K562 (cell line): ENCODE results near the gene PPP1R2B. TPM values are rescaled to one million over a fixed set of nuclear protein-coding genes. Genes with fewer than 3 reads are reported as not detected.

Source experiments
- ATAC-seq: fragments of 200-7000 bp; cut with Tn5 transposase; 3 replicates; pipeline ENCODE4 v1.9.1; 2020; ENCODE audit warnings: moderate library complexity
- BruUV-seq: library from RNA; stranded (reverse); fragments of 400-500 nt; replicated peaks from 2 replicates; lab custom pipeline; 2021; lab: Mats Ljungman, UMichigan
- CTCF ChIA-PET: fragments of 300-600 bp; formaldehyde crosslinking; extraction: SDS; loops from one replicate; lab custom pipeline; 2021; ENCODE audit warnings: low intra/inter-chr PET ratio; lab: Yijun Ruan, JAX
- POLR2A ChIA-PET: fragments of 300-600, 350-650 bp; sonication (Branson Sonifier 250); formaldehyde crosslinking; extraction: SDS; loops from one replicate; lab custom pipeline; 2021; ENCODE audit warnings: antibody characterized with exemption, inconsistent platforms; lab: Yijun Ruan, JAX
- DNase-seq, 4 experiments: peaks; one replicate each; pipeline versions ENCODE4 v3.0.0 to v3.0.0-alpha.2; 2011 to 2018; ENCODE audit warnings: low spot score in 3 of 4, mixed read lengths in 3 of 4; ENCODE audit errors: extremely low read depth in 1 of 4
- FAIRE-seq: peaks from 2 replicates; lab custom pipeline; 2011; peaks lifted over from hg19 to GRCh38; lab: Jason Lieb, UNC
- H2AFZ ChIP-seq: 2 replicates; pipeline ENCODE4 v1.6.0; 2011; ENCODE audit warnings: low read depth, low read length, control low read depth, inconsistent platforms
- H3K27ac ChIP-seq: fragments of 200-600 bp; 3 replicates; pipeline ENCODE4 v1.8.0; 2011; ENCODE audit warnings: low read depth, mild to moderate bottlenecking, control low read depth, inconsistent platforms, low read length, moderate library complexity, mixed read lengths; ENCODE audit errors: extremely low read depth
- H3K27me3 ChIP-seq, 2 experiments: fragments of 300-600 bp in 1 of 2; 2 replicates in 1 of 2; 3 replicates in 1 of 2; pipeline versions ENCODE4 v1.6.0 to v1.8.0; 2011; ENCODE audit warnings: inconsistent platforms in 2 of 2, low read length in 2 of 2, mild to moderate bottlenecking in 1 of 2, mixed read lengths in 1 of 2, moderate library complexity in 1 of 2; ENCODE audit not compliant: control insufficient read depth in 2 of 2, insufficient read depth in 2 of 2
- H3K36me3 ChIP-seq: fragments of 300-600 bp; 3 replicates; pipeline ENCODE4 v1.8.0; 2011; ENCODE audit warnings: mild to moderate bottlenecking, low read length, inconsistent platforms; ENCODE audit not compliant: control insufficient read depth, insufficient read depth
- H3K4me1 ChIP-seq, 2 experiments: fragments of 200-600 bp in 1 of 2; replicated peaks in 1 of 2; 2 replicates in 1 of 2; 3 replicates in 1 of 2; pipeline versions ENCODE4 v1.5.1 to v1.8.0; 2011; ENCODE audit warnings: inconsistent platforms in 2 of 2, low read length in 2 of 2, mild to moderate bottlenecking in 1 of 2, mixed read lengths in 1 of 2, moderate library complexity in 1 of 2; ENCODE audit not compliant: control insufficient read depth in 2 of 2, insufficient read depth in 2 of 2
- H3K4me2 ChIP-seq: 2 replicates; pipeline ENCODE4 v1.6.1; 2011; ENCODE audit warnings: low read length, control low read depth, inconsistent platforms, mixed read lengths; ENCODE audit not compliant: insufficient read depth
- H3K4me3 ChIP-seq: fragments of 200-600 bp; sonication (generic), shearing (Covaris generic); 2 replicates; pipeline ENCODE4 v1.5.1; 2016; ENCODE audit warnings: control low read depth, inconsistent platforms
- H3K79me2 ChIP-seq: fragments of 200-600 bp; 3 replicates; pipeline ENCODE4 v1.8.0; 2011; ENCODE audit warnings: low read length, inconsistent platforms; ENCODE audit not compliant: control insufficient read depth, insufficient read depth
- H3K9ac ChIP-seq, 2 experiments: 2 replicates each; pipeline versions ENCODE4 v1.6.0 to v1.6.1; 2011; ENCODE audit warnings: low read depth in 2 of 2, low read length in 2 of 2, control low read depth in 1 of 2, inconsistent platforms in 1 of 2, mild to moderate bottlenecking in 1 of 2, mixed read lengths in 1 of 2; ENCODE audit not compliant: insufficient read depth in 1 of 2
- H3K9me1 ChIP-seq: one replicate; pipeline ENCODE4 v1.6.0; 2011; ENCODE audit warnings: inconsistent platforms, mild to moderate bottlenecking, low read length, moderate library complexity; ENCODE audit not compliant: control insufficient read depth, insufficient read depth
- H3K9me3 ChIP-seq: replicated peaks from 2 replicates; pipeline ENCODE4 v1.5.1; 2011; ENCODE audit warnings: low read depth, low read length, inconsistent platforms; ENCODE audit not compliant: control insufficient read depth, insufficient read depth
- H4K20me1 ChIP-seq: replicated peaks from 2 replicates; pipeline ENCODE4 v1.6.1; 2011; ENCODE audit warnings: low read length, inconsistent platforms, mixed read lengths; ENCODE audit not compliant: control insufficient read depth, insufficient read depth
- BRD9 ChIP-seq: fragments of 450-650 bp; IDR thresholded peaks from 2 replicates; pipeline ENCODE4 v1.6.1; 2018; ENCODE audit warnings: low read depth; ENCODE audit not compliant: partially characterized antibody
- CREB3 ChIP-seq: fragments of 450-650 bp; conservative IDR thresholded peaks from 2 replicates; pipeline ENCODE4 v1.6.1; 2016; ENCODE audit warnings: missing genetic modification characterization, low read depth, mild to moderate bottlenecking, missing compliant biosample characterization, moderate library complexity
- GTF2A2 ChIP-seq: IDR thresholded peaks from 2 replicates; pipeline ENCODE4 v1.6.1; 2016; ENCODE audit warnings: mild to moderate bottlenecking, missing genetic modification characterization, missing compliant biosample characterization
- SP2 ChIP-seq: IDR thresholded peaks from 2 replicates; pipeline ENCODE4 v1.6.1; 2011; ENCODE audit warnings: mild to moderate bottlenecking, low read depth, low read length, moderate library complexity; ENCODE audit not compliant: poor library complexity, severe bottlenecking; ENCODE audit errors: extremely low read depth
- TCFL5 ChIP-seq: fragments of 250-450 bp; sonication (Bioruptor Pico); conservative IDR thresholded peaks from 2 replicates; pipeline ENCODE4 v1.6.1; 2021; ENCODE audit warnings: mild to moderate bottlenecking, moderate library complexity, matching md5 sums
- ZBTB2 ChIP-seq: fragments of 450-650 bp; IDR thresholded peaks from 2 replicates; pipeline ENCODE4 v1.6.1; 2016; ENCODE audit warnings: antibody characterized with exemption
- ZNF175 ChIP-seq: fragments of 200-800 bp; sonication (Bioruptor generic); IDR thresholded peaks from 2 replicates; pipeline ENCODE4 v1.6.1; 2016; ENCODE audit warnings: low read depth, mild to moderate bottlenecking, missing genetic modification characterization, missing compliant biosample characterization
- ZNF239 ChIP-seq: fragments of 250-450 bp; sonication (Bioruptor Pico); IDR thresholded peaks from 2 replicates; pipeline ENCODE4 v1.4.0; 2020; ENCODE audit warnings: mild to moderate bottlenecking
- ZNF280A ChIP-seq: fragments of 450-650 bp; IDR thresholded peaks from 2 replicates; pipeline ENCODE4 v1.6.1; 2018; ENCODE audit warnings: mild to moderate bottlenecking, low read depth; ENCODE audit not compliant: partially characterized antibody
- ZNF445 ChIP-seq: fragments of 250-450 bp; sonication (Bioruptor Pico); IDR thresholded peaks from 2 replicates; pipeline ENCODE4 v1.4.0; 2020; ENCODE audit warnings: low read depth, mild to moderate bottlenecking, moderate library complexity
- ZNF592 ChIP-seq: fragments of 450-650 bp; IDR thresholded peaks from 2 replicates; pipeline ENCODE4 v1.6.1; 2017; ENCODE audit warnings: antibody characterized with exemption, mild to moderate bottlenecking
- ZNF740 ChIP-seq, 3 experiments: fragments of 200-800 bp in 1 of 3; sonication (Bioruptor generic) in 1 of 3; sonication (generic) in 1 of 3; formaldehyde crosslinking in 1 of 3; IDR thresholded peaks; 2 replicates each; pipeline versions ENCODE4 v1.6.1 to v1.8.0; 2016 to 2022; ENCODE audit warnings: mild to moderate bottlenecking in 2 of 3, missing compliant biosample characterization in 2 of 3, missing genetic modification characterization in 2 of 3, missing genetic modification reagents in 1 of 3
- WGBS: fragments of 100-300 bp; shearing (Covaris generic); methylation state at CpG from one replicate; pipeline ENCODE4 v1.1.6; 2016; ENCODE audit warnings: low coverage, mixed read lengths; ENCODE audit not compliant: insufficient coverage; ENCODE audit errors: missing lambda C conversion rate; 5-methylcytosine and 5-hydroxymethylcytosine counted together
- in situ Hi-C: fragments of 300-500 bp; cut with MboI; formaldehyde crosslinking; loops from 4 replicates; pipeline ENCODE4 v1.15.0; 2018; ENCODE audit warnings: inconsistent platforms, mixed read lengths
- intact Hi-C: fragments of 100-400 bp; cut with micrococcal nuclease; formaldehyde crosslinking; loops from 2 replicates; pipeline ENCODE4 v1.14.2; 2022
- polyA plus RNA-seq, 8 experiments: library from polyadenylated mRNA; depleted of rRNA in 4 of 8; stranded (reverse) in 5 of 8; unstranded in 3 of 8; fragments of >200 nt; fragmentation: Nextera tagmentation in 2 of 8; fragmentation: Illumina TruSeq in 1 of 8; extraction: Ambion mirVana in 2 of 8; extraction: Trizol in 1 of 8; gene quantifications; 2 replicates each; pipeline versions ENCODE4 v1.2.1 to v1.2.3, GENCODE V29; 2011 to 2014; ENCODE audit warnings: inconsistent platforms in 1 of 8, missing spikeins in 1 of 8
- total RNA-seq, 7 experiments: library from RNA; depleted of rRNA in 6 of 7; stranded (reverse); fragments of >200 nt in 6 of 7; fragmentation: Illumina TruSeq in 2 of 7; extraction: Trizol in 2 of 7; gene quantifications; 2 replicates each; pipeline versions ENCODE4 v1.2.1 to v1.2.3, GENCODE V29; 2011 to 2021; ENCODE audit warnings: low replicate concordance in 1 of 7

PPP1R2B gene
- total and polyA plus RNA-seq, 9 of the 15 experiments (the other 6 are each of a cell fraction or from before 2014, with no cell fraction given): 0.06 to 0.11 TPM; not detected in 7

GRCh38 chr5:156824241-156824640, 25.9 kb upstream of the PPP1R2B start:
- no peaks in the 10 kb centered on the region for H3K9me3 ChIP-seq
- no peak overlapping the region for H3K4me2 ChIP-seq
- no peaks in the 10 kb centered on the region for H3K36me3 ChIP-seq
- WGBS: 0% methylated on average over 4 of the region's 4 CpGs
- no peak overlapping the region for H3K27ac ChIP-seq
- no peak overlapping the region for H3K9ac ChIP-seq
- in situ Hi-C loops: no loop called here
- no peaks in the 10 kb centered on the region for H3K9me1 ChIP-seq
- DNase-seq: no peak
- H3K4me3 ChIP-seq: no peak overlapping the region
- ChIA-PET CTCF (no interaction called here), POLR2A (no interaction called here)
- no peaks in the 10 kb centered on the region for H4K20me1 ChIP-seq
- no peaks in the 10 kb centered on the region for H3K27me3 ChIP-seq
- BruUV-seq: no TSS peak
- no peaks in the 10 kb centered on the region for H3K79me2 ChIP-seq
- intact Hi-C loops: no loop called here
- no peak overlapping the region for H2AFZ ChIP-seq
- H3K4me1 ChIP-seq: no peaks in the 10 kb centered on the region
- FAIRE-seq: no peak
- no peak for ATAC-seq
- no peak for TF ChIP-seq ZNF239
- TF ChIP-seq TCFL5 (CRISPR knock-in tag): no peak
- no peak for TF ChIP-seq CREB3 (tag)
- TF ChIP-seq BRD9: no peak
- no peak for TF ChIP-seq ZBTB2
- TF ChIP-seq ZNF175 (CRISPR knock-in tag): no peak
- no peak for TF ChIP-seq GTF2A2
- TF ChIP-seq ZNF740 (CRISPR knock-in tag; IDR thresholded peaks at IDR 0.05): no peak
- TF ChIP-seq ZNF740 (tag; IDR thresholded peaks at IDR 0.05): no peak
- TF ChIP-seq SP2: no peak
- TF ChIP-seq ZNF592: no peak
- TF ChIP-seq ZNF280A: no peak
- no peak for TF ChIP-seq ZNF445 (CRISPR knock-in tag)
